ENCODE results near the gene SLC35E1. TPM values are rescaled to one million over a fixed set of nuclear protein-coding genes. Genes with fewer than 3 reads are reported as not detected.

Gene SLC35E1
- total RNA-seq, 1 experiment from 2014 or later = 49.1 TPM

GRCh38 chr19:16575861-16576689, 3.9 kb upstream of the SLC35E1 start:
- DNase-seq (ENCODE audit: low read depth, low spot score) (no peak), ATAC-seq (no peak)
- no peaks in the 10 kb centered on the region for H4K20me1 ChIP-seq (ENCODE audit: insufficient read depth)
- H3K9me3 ChIP-seq (ENCODE audit: control insufficient read depth in 1 of 2, insufficient read depth in 1 of 2, low read depth in 1 of 2, low read length in 2 of 2) = no peaks in the 10 kb centered on the region
- no peaks in the 10 kb centered on the region for H3K9me2 ChIP-seq (ENCODE audit: insufficient read depth)
- no peak overlapping the region for H3K9ac ChIP-seq (ENCODE audit: low read length)
- H3K4me2 ChIP-seq (ENCODE audit: low read length) = no peak overlapping the region
- ChIA-PET CTCF (no interaction called here), POLR2A (no interaction called here), RAD21 (ENCODE audit: low non-redundant PET in 1 of 2, low total read pairs in 2 of 2, uncharacterized antibody in 2 of 2, unreplicated experiment in 2 of 2) (no interaction called here)
- peaks cover 87% of the 10 kb centered on the region for H3K79me2 ChIP-seq (ENCODE audit: insufficient read depth, low read length)
- BruUV-seq (replicated peaks) = no TSS peak
- H3K27me3 ChIP-seq (ENCODE audit: insufficient read depth, low read length) = no peaks in the 10 kb centered on the region
- TF ChIP-seq ZBTB33 (IDR thresholded peaks at IDR 0.05; ENCODE audit: extremely low read depth, insufficient replicate concordance, low read length) = no peak
- TF ChIP-seq ZNF274 (IDR thresholded peaks at IDR 0.05; ENCODE audit: low read depth, low read length) = no peak
- TF ChIP-seq JUND (IDR thresholded peaks at IDR 0.05) = no peak
- TF ChIP-seq ZFX (IDR thresholded peaks at IDR 0.05) = no peak
- TF ChIP-seq REST (IDR thresholded peaks at IDR 0.05; ENCODE audit: low read depth) = no peak
- no peak for TF ChIP-seq TCF7L2 (IDR thresholded peaks at IDR 0.05; ENCODE audit: borderline replicate concordance, extremely low read depth, insufficient read depth, insufficient read length)
- no peak for TF ChIP-seq EZH2 (IDR thresholded peaks at IDR 0.05)
- no peak for TF ChIP-seq ELF1 (IDR thresholded peaks at IDR 0.05; ENCODE audit: borderline replicate concordance, low read depth)
- no peak for TF ChIP-seq EGR1 (IDR thresholded peaks at IDR 0.05; ENCODE audit: low read depth)
- H3K4me3 ChIP-seq (replicated peaks in 1 of 2; ENCODE audit: low read depth in 1 of 2, low read length in 2 of 2) = no peak overlapping the region
- intact Hi-C loops (cut with micrococcal nuclease) = no loop called here
- H3K4me1 ChIP-seq (ENCODE audit: control insufficient read depth in 1 of 2, insufficient read depth in 2 of 2, low read length in 2 of 2) = peaks cover 4 to 16% of the 10 kb centered on the region in 2 experiments; a peak in 3 of 4 replicates
- H3K27ac ChIP-seq (ENCODE audit: low read depth, low read length) = no peak overlapping the region
- no peak overlapping the region for H2AFZ ChIP-seq (ENCODE audit: low read depth, low read length, poor library complexity, severe bottlenecking)
- H3K36me3 ChIP-seq (ENCODE audit: control insufficient read depth in 1 of 2, insufficient read depth in 2 of 2, low read length in 2 of 2) = peaks cover 17 to 24% of the 10 kb centered on the region in 2 experiments; a peak in 3 of 4 replicates
